Stimulated activated CD4-positive, alpha-beta T cell treated with anti-CD3 and anti-CD28 coated beads, Interleukin-2, amount 100 ng/mL, for 4 hours (primary cell): ENCODE measurements around the gene DPH7.
"Not testable (repeated sequence)": the region's sequence is repeated elsewhere in the genome, so short reads cannot be mapped to it uniquely, and the experiment has no call there.

Experiments
- DNase-seq: peaks from one replicate; pipeline ENCODE4 v3.0.0-alpha.2; 2020; ENCODE audit warnings: low read depth

The DPH7 gene

DNA sequence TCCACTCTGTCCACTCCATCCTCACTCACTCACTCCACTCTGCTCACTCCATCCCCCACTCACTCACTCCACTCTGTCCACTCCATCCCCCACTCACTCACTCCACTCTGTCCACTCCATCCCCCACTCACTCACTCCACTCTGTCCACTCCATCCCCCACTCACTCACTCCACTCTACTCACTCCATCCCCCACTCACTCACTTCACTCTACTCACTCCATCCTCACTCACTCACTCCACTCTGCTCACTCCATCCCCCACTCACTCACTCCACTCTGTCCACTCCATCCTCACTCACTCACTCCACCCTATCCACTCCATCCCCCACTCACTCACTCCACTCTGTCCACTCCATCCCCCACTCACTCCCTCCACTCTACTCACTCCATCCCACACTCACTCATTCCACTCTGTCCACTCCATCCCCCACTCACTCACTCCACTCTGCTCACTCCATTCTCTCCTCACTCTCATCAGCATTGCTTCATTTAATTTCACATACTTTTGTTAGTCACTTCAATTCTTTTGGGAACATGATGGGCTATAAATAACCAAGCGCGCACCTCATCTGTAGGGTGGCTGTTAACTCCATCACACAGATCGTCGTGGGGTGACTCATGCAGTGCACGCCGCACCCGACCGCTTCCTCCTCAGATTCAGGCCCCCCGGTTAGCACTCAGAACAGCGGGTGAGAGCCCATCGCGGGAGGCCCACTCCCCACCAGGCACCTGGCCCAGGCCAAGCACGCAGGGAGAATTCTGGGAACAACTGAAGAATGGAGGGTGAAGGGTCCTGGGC, 59.9 kb downstream of the DPH7 start:
- not testable (repeated sequence) for DNase-seq

- no peak for DNase-seq
Observed at GRCh38 chr9:137516144-137516917, 62.4 kb downstream of the DPH7 start.

DNA sequence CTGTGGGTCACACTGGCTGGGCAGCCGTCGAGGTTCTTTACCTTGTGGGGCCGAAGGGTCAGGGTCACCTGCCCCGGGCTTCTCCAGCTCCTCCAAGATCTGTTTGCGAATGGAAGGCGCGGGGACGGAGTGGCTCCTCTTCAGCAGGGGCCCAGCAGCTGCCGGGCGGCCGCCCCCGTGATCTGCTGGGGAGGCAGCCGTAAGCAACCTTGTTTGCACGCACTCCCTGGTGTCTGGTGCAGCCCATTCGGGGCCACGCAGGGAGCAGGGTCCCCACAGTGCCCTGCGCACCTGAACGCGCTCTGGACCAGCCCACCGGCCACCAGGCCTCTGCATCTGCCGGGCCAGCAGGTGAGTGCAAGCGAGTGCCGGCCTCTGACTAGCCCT, 63.4 kb downstream of the DPH7 start:
- no peak for DNase-seq

DNA sequence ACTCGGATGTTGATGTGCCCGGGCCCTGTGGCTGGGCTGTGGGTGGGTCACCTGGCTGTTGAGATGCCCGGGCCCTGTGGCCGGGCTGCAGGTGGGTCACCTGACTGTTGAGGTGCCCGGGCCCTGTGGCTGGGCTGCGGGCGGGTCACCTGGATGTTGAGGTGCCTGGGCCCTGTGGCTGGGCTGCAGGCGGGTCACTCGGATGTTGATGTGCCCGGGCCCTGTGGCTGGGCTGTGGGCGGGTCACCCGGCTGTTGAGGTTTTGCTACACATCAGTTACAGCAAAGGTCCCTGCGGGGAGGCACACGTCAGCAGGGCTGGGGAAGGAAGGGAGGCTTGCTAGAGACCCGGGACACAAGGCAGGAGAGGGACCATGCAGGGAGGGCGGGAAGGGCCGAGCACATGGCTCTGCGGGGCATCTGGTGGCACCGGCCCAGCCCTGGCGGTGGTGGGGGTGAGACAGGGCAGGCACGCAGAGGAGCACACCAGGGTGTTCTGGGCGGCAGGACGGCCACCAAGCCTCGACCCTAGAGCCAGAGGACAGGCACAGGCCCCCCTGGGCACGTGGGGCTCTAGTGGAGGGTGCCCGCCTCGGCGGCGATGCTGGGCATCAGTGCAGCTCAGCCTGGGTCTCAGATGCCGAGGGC, 63.9 kb downstream of the DPH7 start:
- DNase-seq: no peak

GRCh38 chr9:137513801-137514570, 64.7 kb downstream of the DPH7 start:
- not testable (repeated sequence) for DNase-seq

GRCh38 chr9:137513136-137513535, 65.6 kb downstream of the DPH7 start:
- not testable (repeated sequence) for DNase-seq

DNA sequence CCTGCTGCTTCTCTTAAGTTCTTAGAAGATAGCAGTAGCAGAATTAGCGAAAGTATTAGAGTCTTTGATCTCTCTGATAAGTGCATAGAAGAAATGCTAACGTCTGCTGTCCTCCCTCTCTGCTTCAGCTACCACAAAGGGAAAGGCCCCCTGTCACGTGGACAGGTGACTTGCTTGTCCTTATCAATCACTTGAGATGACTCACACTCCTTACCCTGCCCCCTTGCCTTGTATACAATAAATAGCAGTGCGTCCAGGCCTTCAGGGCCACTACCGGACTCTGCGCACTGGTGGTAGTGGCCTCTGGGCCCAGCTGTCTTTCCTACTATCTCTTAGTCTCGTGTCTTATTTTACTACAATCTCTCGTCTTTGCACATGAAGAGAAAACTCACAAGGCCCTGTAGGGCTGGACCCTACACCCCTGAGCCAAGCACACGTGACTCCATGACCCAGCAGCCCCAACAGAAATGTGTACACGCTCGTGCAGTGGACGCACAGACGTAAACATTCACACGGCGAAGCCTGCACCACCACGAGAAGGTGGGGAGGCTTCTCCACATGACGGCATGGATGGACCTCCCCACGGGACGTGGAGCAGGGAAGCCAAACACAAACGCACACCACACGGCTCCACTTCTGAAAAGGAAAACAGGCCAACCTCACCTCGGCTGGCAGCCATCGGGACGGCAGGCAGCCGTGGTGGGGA, 66.8 kb downstream of the DPH7 start:
- DNase-seq: no peak

DNA sequence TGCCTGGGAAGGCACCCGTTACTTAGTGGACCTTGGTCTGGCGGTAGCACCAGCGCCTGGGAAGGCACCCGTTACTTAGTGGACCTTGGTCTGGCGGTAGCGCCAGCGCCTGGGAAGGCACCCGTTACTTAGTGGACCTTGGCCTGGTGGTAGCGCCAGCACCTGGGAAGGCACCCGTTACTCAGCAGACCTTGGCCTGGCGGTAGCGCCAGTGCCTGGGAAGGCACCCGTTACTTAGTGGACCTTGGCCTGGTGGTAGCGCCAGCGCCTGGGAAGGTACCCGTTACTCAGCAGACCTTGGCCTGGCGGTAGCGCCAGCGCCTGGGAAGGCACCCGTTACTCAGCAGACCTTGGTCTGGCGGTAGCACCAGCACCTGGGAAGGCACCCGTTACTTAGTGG, 67.6 kb downstream of the DPH7 start:
- not testable (repeated sequence) for DNase-seq

DNA sequence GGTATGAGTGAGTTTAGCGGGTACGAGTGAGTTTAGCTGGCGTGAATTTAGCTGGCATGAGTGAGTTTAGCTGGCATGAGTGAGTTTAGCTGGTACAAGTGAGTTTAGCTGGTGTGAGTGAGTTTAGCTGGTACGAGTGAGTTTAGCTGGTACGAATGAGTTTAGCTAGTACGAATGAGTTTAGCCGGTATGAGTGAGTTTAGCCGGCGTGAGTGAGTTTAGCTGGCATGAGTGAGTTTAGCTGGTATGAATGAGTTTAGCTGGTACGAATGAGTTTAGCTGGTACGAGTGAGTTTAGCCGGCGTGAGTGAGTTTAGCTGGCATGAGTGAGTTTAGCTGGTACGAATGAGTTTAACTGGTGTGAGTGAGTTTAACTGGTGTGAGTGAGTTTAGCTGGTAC, 69.5 kb downstream of the DPH7 start:
- DNase-seq: no peak

DNA sequence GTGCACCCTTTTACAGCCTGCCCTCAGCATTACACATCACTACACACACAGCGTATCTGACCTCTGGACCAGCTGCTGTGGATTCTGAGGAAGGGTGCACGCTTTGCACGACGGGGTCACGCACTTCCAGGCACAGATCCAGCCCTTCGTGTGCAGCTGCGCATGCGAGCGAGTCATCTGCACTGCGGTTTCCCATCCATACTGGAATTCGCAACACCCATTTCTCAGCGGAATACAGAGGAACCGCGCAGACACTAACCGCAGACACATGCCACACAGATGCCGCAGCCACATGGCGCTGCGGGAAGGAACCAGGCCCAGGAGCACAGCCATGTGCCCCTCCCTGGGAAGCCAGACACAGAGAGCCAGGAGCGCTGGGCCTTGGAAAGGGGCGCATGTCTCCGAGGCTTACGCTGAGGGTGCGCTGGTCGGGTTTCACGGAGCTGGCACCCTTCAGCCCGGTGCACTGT, 72.0 kb downstream of the DPH7 start:
- no peak for DNase-seq

DNA sequence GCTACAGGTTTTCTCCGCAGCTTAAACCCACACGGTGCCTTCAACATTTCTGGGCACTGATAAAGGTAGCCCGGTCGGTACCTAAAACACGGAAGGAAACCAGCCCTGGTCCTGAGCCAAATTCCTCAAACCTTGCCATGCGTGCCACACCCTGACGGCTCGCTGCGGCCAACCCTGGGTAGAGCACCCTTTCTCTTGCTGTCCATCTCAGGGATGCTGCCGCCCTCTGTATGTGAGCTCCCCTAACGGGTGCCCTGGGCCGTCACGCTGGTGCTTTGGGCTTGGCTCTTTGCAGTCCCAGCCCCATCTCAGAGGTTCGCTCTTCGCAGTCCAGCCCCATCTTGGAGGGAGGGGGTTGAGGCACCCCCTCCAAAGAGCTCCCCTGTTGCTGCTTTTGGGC, 72.5 kb downstream of the DPH7 start:
- DNase-seq: no peak

DNA sequence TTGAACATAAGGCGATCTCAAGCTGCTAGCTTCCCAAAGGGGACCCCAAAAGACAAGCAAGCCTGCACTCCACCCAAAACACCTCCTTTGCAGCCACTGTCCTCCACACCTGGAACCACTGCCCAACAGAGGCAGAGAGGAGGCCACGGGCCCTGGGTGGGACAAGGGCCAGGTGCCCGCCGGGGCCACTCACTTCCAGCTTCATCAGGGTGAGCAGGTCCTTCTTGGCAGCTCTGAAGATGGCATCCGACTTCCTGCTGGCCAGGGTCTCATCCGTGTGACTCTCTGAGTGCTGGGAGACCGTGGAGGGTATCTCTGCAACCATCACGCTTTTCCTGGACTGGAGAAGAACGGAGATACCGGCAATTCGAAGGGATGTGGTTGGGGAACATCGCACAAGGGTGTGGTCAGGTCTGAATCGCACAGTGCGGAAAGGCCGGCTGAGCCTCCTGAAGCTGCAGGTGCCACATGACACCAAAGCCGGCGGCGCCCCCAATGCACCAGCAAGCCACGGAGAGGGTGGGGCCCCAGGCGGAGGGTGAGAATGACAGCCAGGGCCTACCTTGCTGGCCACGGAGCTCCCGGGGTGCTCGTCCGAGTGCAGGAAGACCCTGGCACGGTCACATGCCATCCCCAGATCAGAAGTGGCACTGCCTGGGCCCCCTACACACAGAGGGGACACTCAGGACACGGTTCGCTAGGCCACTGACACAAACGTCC, 73.1 kb downstream of the DPH7 start:
- DNase-seq: no peak
